HG02642 (cell line): Measurements from ENCODE around the gene ARSJ.

Experiments
- ATAC-seq: cut with Tn5 transposase; IDR thresholded peaks from one replicate; pipeline ENCODE4 v1.9.1; 2021; ENCODE audit warnings: mild to moderate bottlenecking; ENCODE audit not compliant: unreplicated experiment, poor library complexity

Gene ARSJ

DNA sequence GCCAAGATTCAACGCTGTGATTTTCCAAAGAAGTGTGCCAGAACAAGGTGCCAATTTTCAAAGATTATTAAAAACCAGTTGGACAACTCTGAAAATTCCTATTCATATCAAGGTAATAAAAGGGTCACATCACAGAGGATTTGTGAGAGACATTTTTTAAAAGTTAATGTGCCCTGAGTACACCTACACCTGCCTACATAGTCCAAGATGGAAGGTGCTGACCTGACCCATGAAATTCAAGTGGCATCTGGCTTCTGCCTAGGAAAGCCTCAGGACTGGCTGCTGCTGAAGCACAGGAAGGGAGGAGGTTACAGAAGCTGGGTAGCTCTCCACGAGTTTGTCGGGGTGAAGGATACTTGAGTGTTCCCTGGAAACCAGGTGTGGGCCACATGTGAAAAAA lies 11.4 kb upstream of the ARSJ start:
- ATAC-seq = no peak

DNA sequence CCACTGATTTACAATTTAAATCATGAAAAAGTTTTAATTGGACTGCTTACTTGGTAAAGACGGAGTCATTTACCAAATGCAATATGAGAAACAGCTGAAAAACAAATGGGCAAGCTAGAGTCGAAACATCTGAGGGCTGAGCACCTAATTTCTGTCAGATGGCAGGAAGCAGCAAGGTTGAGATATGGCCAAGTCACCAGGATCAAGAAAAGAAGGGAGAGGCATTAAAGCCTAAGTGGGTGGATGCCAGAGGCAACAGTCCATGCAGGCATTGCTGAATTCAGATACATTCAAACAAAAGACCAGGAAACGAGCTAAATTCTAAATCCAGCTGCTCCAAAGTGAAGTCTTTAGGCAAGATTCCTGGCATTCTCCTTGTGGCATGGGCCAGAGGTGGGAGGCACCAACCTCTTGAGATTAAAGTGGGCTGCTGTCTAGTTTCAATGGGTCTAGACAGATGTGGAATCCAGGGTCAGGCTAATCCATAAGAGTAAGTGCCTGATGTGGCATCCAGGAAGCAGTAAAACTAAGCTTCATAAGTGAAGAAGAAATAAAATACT lies 8.0 kb upstream of the ARSJ start:
- ATAC-seq = no peak

DNA sequence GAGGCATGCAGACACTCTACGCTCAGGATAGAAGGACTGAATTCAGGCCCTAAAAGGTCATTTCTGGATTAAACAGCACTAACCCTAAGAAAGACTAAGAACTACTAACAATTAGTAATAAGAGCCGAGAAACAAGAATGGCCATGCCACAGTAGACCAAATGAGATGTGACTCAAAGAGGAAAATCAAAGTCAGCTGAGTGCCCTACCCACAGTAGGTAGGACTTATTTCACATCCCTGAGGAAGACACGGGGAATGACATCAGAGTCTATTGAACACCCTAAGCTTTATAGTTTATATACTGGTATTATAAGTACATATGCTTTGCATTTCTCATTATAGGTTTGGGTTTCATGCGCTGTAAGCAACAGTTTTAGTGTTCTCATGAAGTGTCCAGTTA lies 2.7 kb upstream of the ARSJ start:
- no peak for ATAC-seq

DNA sequence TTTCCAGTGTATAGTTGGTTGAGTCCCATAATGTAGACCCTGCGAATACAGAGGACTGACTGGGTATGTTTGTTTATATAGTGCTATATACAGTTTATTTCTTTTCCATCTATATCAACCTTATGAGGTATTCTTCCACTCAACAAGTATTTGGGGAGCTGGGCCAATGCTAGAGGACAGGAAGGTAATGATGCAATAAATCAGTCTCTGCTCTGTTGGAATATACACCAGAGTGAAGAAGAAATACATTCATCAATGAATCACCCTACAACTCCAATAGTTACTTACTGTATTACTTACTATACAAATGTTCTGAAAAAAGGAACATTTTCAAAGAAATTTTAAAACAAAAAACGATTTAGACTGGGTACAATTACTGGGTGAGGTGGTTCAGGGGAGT lies 2.1 kb upstream of the ARSJ start:
- no peak for ATAC-seq

DNA sequence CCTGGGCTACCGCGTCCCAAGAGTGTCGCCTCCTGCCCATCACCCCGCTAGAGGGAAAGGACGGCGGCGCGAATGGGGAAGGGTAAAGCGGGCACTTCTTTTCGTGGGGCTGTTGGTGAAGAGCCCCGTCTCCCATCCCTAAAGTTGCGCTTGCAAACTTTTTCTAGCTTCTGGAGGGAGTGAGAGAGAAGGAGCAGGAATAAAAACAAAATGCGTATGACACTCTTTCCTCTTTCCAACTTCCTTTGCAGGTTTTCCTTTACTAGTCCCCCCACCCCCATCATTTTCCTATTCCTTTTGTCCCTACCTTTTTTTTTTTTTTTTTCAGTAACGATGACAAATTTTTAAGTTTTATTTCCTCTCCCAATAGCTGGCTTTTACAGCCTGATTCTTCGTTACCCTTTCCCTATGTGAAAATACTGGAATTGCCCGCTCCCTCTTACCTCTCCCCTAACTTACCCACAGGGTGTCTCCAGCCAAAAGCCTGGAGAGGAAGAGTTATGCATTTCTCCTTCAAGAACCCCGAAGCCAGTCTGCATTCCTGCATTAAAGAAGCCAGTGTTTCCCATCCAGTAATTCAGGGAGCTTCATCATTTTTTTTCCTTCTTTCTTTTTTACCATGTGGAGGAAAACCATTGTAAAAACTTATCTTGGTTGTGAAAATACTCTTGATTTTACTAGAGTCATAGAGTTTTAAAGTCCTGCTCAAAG lies 613 bp upstream of the ARSJ start:
- no peak for ATAC-seq

DNA sequence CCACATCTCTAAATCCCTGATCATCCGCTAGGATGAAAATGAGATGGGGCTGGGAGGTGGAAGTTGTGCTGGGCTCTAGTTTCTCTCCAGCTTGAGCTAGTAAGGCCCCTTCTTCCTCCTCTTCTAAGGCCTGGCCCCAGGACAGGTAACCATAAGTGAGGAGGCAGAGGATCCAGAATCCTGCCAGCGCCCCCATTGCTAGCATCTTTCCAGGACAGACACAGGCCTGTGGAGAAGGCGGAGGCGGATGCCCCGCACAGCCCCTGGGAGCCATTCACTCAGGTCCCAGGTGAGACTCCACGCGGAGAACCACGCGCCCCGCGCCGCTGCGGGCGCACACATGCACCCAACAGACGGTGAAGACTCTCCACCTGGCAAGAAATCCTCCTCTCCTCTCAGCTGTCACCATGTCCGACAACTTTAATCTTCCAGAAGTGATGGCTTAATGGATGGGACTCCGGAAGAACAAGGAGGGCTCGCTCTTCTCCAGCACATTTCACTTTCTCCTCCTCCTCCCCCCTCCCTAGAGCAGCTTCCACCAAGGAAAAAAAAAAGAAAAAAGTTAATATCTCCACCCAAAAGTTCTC lies 793 bp downstream of the ARSJ start:
- no peak for ATAC-seq

DNA sequence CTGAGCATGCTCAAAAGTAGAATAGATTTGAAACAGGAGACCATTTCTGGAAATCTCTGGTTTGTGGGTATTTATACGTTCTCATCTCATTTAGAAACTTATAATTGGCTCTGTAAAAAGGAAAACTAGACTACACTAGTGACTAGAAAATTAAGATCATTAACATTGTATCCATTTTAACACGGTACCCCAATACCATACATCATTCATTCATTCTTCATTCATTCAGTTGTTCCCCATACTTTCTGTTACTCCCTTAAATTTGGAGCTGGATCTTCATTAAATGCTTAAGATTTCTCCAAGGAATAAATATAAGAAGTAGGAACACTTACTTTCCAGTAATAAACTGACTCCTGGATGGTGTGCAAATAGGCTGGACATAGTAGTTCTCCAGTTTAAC lies 1.3 kb downstream of the ARSJ start:
- no peak for ATAC-seq

DNA sequence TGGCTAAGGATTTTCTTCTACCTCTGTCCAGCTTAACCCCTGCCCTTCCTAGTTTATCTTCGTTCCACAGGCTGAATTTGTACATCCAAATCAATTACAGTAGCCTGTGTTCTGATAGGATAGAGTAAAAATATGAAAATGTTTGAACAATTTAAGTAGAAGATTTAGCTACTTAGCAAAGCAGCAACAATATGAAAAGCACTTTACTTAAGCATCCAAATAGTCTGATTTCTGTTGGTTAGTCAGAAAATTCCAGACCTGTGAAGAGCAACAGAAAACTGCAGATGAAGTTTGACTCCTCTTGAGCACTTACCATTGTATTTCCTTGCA lies 2.0 kb downstream of the ARSJ start:
- no peak for ATAC-seq

DNA sequence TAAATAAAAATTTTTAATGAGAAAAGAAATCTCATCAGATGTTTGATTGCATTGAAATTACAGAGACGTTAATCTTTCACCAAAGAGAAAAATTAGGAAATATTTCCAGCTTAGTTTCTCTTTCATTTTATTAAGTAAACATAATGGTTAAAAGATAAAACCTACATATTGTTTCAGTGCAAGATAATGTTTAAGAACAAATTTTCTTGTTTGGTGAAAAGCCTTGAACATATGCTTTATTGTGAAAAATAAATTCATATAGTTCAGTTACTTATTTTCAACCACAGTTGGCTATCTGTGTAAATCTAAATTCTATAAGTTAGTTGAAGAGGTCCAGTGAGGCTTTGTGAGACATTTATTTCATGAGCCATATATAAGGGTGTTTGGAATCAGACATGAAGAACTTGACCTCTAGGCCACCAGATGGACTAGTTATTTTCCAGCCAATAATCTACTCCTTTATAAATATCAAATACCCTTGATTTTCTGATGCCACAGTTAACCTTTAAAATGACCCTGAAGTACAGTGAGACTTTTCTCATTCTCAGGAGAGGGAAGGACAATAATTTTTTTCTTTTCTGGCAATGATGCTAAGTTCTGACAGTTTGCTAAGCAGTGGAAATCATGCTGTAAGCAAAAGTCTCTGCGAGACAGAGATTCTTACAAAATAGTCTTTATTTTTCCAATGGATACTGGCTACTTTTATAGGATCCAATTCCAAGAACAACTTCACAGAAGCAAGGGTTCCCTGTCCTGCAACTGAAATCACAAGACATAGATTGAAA lies 2.5 kb downstream of the ARSJ start:
- ATAC-seq = no peak

DNA sequence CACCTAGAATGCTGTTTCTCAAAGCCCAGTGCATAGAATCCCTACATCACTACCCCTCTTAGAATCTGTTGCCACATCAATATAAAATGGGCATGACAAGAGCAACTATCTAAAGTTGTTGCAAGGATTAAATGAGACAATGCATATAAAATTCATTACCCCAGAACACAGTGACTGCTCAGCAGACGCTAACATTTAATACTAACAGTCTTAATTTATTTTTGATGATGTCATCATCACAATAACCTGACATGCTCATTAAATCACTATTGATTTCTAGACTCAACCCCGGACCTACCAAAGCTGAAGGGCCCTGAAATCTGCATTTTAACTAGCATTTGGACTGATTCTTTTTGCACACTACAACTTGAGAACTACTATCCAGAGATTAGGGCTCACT lies 3.9 kb downstream of the ARSJ start:
- ATAC-seq = no peak

DNA sequence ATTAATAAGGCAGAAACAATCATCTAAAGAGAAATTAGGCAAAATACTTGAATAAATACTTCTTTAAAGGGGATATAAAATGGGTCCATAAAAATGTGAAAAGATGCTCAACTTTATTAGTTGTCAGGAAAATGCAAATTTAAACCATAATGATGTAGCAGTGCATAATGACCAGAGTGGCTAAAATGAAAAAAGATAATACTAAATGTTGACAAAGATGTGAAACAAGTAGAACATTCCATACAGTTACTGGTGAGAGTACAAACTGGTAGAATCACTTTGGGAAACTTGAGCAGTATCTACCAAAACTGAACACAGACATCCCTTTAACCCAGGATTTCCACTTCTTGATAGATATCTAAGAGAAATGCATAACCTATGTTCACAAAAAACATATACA lies 5.0 kb downstream of the ARSJ start:
- ATAC-seq = no peak

DNA sequence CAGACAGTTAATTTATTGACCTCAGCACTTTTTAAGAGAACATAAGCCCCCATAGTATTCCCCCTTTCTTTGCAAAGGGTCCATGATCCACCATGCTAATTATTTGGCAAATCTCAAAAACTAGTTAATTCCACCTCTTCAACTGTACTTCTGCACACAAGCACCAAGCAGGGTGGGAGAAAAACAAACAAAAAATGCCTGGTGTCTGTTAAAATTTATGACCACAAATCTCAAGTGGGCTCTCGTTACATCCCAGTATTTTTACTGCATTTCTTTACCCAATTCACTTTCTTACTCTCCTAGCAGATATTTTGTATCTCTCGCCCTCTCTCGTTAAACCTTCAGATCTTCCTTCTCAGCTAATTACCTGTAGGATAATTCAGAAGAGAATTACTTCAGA lies 6.1 kb downstream of the ARSJ start:
- ATAC-seq = no peak

DNA sequence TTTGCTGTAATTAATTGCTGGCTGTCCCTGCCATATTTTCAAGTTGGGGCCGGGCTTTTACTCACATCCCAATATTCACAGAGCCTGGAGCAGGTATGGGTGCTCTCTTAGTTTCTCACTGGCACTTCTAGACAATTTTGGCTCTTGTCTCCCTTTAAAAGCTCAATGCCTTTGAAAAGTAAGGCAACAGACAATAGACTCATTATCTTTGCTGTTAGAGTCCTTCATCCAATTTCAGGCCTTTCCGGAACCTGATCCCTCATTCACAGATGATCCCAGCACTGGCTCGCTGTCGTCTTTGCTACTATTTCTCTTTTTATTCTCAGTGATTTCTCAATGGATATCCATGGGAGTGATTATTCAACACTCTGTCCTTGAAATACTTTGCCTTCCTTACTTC lies 6.7 kb downstream of the ARSJ start:
- no peak for ATAC-seq

DNA sequence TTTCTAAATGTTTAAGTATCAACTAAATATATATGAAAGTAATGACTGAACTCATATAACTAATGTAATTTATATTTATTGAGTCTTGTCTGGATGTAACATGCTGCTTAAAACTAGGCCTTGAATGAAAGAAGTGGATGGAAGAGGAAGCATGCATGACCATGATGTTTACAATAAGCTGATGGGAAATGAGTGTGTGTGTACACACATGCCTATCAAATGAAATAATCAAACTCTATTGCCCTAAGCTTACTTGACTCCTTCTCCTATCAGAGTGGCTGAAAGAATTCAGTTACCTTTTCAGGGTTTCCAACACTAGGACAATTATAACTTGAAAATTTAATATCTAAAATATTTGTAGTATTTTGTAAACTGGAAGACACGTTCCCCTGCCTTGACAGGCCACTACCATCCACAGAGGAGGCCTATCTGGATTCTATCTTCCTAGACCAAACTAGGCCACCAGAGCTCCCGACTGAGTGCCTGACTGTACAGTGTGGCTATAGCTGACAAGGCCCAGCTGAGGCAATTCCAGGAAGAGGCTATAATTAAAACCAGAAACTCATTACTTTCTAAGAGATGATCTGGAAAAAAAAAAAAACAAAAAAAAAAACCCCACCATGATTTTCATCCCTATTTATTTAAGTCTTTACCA lies 7.6 kb downstream of the ARSJ start:
- ATAC-seq = no peak

DNA sequence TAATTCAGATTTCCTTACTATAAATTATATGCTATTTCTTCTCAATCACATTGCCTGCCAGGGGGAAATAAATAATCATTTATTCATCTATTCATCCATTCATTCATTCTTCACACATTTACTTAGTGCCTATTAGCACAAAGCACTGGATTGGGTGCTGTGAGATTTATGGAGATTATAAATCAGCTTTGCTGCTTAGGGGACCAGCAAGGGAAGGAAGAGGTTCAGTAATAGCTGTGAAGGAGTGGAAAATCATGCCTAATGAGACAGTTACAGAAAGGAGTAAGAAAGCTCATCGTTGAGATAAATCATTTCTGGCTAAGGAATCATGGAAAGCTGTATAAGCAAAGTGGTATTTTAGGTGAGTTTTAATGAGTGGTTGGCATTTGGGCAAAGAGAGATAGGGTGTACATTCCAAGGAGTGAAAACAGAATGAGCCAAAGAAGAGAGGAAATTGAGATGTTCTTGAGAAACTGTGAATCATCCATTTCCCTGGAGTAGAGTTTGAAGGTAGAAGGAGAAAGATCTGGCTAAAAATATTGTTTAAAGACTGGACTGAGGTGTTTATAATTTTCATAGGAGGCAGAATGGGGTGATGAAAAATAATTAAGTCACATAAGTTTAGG lies 9.6 kb downstream of the ARSJ start:
- ATAC-seq = no peak

DNA sequence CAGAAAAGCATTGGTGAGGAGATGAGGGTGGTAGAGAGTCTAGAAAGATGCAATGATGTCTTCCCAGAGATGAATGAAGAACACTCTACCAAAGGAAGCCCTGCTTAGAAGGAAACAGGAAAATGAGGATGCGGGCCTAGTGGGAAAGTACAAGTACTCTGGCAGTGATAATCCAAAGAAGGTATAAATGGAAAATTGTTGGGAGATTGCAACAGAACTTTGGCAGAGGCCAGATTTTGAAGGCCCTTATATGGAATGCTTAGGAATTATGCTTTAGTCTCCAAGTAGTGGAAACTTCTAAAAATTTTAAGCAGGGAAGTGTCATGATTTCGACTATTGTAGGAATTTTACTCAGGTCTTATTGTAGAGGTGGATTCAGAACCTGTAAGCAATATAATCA lies 11.0 kb downstream of the ARSJ start:
- no peak for ATAC-seq

DNA sequence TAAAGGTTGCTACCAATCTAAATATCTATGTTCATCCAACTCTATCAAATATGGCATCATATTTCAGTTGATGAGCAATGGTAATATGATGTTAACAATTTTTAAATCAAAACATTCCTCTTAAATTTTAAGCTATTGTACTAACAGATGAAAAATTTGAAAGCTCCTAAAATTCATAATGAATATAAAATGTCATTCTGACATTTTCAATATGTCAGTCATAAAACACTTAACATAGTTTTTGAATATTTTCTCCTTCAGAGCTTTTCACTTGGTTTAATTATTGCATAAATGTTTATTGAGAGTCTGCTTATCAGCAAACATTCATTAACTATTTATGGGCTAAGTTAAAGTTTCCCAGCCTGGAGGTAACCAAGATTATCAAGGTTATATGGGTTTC lies 11.8 kb downstream of the ARSJ start:
- ATAC-seq = no peak

DNA sequence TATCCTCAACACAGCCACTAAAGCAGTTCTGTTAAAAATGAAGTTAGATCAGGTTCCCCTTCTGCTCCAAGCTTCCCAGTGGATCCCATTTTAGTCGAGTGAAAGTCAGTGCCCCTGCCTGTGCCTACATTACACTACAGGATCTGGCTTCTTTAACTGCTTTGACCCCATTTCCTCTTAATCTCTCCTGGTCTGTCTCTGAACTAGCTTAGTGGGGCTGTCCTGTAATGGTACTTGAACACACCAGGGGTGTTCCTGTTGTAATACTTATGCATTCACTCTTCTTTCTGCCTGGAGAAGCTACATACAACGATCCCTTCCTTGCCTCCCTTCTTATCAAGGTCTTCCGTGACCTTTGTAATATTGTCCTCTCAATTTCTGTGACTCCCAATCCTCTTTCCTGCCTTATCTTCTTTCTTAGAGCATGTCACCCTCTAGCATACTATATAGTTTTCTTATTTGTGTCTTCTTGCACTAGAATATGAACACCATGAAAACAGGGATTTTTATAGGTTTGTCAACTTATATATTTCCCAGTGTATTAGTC lies 16.7 kb downstream of the ARSJ start:
- no peak for ATAC-seq

DNA sequence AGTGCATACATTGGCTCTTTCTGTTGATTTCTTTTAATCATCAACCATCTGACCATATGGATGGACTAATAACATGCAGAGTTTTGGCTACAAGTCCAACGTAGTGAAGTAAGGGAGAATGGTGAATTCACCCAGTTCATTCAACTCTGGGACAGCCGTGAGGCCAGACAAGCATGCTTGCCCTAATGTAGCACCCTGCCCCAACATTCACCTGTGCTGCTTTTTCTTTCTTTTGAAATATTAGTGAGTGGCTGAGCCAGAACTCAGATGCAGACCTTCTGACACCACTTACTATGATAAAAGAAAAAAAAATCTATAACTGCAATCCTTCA lies 17.5 kb downstream of the ARSJ start:
- no peak for ATAC-seq

DNA sequence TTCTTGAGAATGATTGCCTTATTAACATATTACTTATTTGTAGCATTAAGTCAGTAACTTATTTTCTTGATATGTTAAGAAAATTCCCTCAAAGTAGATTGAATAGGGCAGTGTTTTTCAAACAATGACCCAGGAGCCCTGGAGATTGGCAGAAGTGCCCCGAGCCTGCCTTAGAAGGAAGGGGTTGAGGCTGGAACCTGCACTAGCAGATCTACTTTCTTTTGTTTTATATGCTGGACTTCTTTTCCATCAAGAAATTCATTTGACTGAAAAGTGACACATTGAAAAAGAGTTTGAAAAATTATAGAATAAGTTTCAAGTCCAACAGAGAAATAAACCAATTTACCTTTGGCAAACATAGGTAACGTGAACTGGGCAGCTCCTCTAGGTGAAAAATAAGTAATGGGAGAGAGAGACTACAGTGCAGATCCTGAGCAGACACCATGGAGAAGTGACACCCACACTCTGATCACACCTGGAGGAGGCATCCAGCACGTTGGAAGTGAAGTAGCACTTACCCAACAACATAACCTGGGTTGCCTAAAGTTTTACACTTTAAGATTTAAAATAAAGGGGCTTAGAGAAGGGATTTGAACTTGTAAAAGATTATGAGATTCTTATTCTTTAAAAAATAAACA lies 18.6 kb downstream of the ARSJ start:
- no peak for ATAC-seq
